CD4-positive, alpha-beta T cell treated with Interleukin-6 for 4 hours (primary cell): ENCODE results near the gene GABPA.
"Not testable (repeated sequence)": the region's sequence is repeated elsewhere in the genome, so short reads cannot be mapped to it uniquely, and the experiment has no call there.

ENCODE experiments used
- DNase-seq: peaks from one replicate; pipeline ENCODE4 v3.0.0-alpha.2; 2020; ENCODE audit warnings: mixed read lengths

GABPA gene

GRCh38 chr21:25734904-25735645 is at the start of gene GABPA, which contains the start of gene ATP5PF:
TSS of gene GABPA (plus strand) at chr21:25734972. CDS start at chr21:25741599, 6,627 bp downstream.
TSS of gene ATP5PF (minus strand) at chr21:25734904. CDS start at chr21:25729794, 5,110 bp downstream.
- peak; percentile 97 for DNase-seq

- no peak for DNase-seq
Measured at GRCh38 chr21:25687787-25688186, 47.0 kb upstream of the GABPA start.

- no peak for DNase-seq
Measured at GRCh38 chr21:25688275-25689155, 46.3 kb upstream of the GABPA start.

GRCh38 chr21:25689226-25689625 is 45.5 kb upstream of the GABPA start:
- DNase-seq, result no peak

DNA sequence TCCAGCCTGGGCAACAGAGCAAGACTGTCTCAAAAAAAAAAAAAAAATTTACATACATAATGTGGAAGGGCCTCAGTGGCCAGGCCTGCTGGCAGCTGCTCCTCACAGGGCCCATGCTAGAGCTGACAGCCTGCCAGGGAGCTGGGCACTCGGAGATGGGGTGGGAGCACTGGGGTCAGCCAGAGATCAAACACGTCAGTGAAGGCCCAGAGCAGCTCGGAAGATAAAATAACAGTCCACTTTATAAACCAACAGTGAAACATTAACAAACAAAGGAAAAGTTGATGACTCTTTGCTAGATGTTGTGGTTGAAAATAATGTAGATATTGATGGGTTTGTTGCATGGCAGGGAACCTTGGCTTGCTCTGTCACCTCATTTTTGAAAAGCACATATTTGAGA is 42.8 kb upstream of the GABPA start:
- DNase-seq, result no peak

DNA sequence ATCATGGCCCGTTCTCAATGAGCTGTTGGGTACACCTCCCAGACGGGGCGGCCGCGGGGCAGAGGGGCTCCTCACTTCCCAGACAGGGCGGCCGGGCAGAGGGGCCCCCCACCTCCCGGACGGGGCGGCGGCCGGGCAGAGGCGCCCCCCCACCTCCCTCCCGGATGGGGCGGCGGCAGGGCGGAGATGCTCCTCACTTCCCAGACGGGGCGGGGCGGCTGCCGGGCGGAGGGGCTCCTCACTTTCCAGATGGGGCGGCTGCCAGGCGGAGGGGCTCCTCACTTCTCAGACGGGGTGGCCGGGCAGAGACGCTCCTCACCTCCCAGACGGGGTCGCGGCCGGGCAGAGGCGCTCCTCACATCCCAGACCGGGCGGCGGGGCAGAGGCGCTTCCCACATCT is 39.3 kb upstream of the GABPA start:
- DNase-seq, result not testable (repeated sequence)

- no peak for DNase-seq
Measured at GRCh38 chr21:25700741-25701140, 34.0 kb upstream of the GABPA start.

DNA sequence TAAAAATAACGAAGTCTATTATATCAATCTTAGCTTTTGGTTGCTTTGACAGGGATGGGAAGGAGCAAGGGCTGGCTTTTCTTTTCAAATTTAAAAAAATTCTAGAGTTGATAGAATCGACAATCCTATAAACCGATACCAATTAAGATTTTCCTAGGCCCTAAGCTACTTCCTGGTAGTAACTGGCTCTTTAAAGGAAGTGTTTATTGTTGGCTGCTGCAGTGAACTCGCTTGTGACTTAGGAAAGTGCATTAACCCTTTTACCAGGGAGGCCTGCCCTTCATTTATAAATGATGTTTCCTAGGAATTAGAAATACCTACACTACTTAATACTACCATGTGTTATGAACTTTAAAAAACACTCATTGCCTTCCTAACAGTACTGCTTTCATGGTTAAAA is 33.2 kb upstream of the GABPA start:
- DNase-seq, result no peak

DNA sequence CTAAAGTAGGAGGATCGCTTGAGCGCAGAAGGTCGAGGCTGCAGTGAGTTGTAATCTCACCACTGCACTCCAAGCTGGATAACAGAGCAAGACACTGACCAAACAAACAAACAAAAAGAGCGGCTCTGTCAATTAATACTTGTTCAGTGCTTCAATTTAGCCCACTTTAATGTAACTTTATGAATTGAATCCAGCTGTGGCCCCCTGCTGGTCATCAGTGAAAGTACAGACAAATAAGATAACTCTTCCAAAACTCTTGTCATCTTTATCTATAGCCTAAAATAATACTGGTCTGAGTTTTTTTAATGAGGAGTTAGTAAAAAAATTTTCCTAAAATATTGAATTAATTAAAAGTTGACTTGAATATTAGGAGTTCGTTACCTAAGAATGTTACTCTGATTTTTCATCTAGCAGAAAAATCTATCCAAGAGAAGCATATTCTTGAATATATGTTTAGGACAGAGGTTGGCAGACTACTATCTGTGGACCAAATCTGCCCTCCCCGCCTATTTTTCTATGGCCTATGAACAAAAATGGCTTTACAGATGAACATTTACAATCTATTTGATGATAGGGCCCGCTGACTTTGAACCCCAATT is 26.2 kb upstream of the GABPA start:
- peak; percentile 64 for DNase-seq

- DNase-seq, result no peak
Measured at GRCh38 chr21:25709684-25710265, 25.0 kb upstream of the GABPA start.

DNA sequence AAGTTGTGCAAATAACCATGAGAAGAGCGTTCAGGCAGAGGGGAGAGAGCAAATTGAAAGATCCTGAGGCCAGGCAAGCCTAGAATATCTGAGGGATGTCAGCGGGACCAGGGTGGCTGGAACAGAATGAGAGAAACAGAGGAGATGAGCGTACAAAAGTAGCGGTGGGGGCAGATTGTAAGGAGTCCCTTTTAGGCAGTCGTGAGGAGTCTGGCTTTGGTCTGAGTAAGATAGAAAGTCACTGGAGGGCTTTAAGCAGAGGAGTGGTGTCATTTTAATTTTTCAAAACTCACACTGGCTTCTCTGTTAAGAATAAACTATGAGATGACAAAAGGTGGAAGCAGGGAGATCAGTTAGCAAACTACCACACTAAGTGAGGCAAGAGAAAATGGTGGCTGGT is 24.2 kb upstream of the GABPA start:
- no peak for DNase-seq

DNA sequence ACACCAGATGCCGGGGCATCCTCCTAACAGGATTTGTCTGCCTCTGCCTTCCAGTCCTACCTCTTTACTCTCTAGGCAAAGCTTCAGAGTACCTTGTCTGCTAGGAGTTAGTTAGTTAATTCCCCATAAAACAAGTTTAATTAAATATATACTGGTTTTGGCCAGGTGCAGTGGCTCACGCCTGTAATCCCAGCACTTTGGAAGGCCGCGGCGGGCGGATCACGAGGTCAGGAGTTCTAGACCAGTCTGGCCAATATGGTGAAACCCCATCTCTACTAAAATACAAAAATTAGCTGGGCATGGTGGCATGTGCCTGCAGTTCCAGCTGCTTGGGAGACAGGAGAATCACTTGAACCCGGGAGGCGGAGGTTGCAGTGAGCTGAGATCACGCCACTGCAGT is 20.7 kb upstream of the GABPA start:
- not testable (repeated sequence) for DNase-seq

- DNase-seq, result no peak
Measured at GRCh38 chr21:25717491-25718147, 17.2 kb upstream of the GABPA start.

DNA sequence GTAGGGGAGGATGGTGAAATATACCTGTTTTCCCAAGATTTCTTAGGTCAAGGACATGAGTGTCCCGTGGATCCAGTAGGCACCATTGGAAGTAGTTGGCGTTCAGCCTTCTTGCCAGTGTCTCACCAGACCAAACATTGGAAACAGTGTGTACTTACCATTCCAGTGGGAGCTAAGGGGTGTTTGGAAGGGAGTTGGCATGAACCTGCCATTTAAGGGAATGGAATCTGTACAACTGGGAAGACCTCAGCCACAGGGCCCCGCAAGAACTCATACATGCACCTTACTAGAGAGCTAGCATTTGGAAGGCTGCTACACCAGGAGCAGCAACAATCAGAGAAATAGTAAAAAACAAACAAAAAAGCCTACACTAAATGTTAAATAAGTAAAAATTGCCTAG is 12.8 kb upstream of the GABPA start:
- no peak for DNase-seq

- DNase-seq, result no peak
Measured at GRCh38 chr21:25722631-25723030, 12.1 kb upstream of the GABPA start.

DNA sequence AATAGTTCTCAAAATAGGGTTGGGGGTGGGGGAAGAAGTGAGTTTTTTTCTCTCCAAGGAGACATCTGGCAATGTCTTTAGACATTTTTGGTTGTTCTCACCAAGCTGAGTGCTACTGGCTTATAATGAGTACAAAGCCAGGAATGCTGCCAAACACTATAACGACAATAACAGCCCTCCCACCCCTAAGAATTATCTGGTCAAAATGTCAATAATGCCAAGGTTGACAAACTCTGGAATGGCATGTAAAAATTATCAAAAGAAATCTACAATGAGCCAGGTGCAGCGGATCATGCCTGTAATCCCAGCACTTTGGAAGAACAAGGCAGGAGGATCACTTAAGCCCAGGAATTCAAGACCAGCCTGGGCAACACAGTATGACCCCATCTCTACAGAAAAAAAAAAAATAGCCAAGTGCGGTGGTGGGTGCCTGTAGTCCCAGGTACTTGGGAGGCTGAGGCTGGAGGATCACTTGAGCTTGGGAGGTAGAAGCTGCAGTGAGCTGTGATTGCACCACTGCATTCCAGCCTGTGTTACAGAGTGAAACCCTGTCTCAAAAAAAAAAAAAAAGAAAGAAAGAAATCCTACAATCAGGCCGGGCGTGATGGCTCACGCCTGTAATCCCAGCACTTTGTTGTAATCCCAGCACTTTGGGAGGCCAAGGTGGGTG is 2.5 kb upstream of the GABPA start:
- DNase-seq, result no peak

GRCh38 chr21:25733859-25734653 is 716 bp upstream of the GABPA start:
- DNase-seq, result no peak

- no peak for DNase-seq
Measured at GRCh38 chr21:25734654-25734903, 193 bp upstream of the GABPA start.

DNA sequence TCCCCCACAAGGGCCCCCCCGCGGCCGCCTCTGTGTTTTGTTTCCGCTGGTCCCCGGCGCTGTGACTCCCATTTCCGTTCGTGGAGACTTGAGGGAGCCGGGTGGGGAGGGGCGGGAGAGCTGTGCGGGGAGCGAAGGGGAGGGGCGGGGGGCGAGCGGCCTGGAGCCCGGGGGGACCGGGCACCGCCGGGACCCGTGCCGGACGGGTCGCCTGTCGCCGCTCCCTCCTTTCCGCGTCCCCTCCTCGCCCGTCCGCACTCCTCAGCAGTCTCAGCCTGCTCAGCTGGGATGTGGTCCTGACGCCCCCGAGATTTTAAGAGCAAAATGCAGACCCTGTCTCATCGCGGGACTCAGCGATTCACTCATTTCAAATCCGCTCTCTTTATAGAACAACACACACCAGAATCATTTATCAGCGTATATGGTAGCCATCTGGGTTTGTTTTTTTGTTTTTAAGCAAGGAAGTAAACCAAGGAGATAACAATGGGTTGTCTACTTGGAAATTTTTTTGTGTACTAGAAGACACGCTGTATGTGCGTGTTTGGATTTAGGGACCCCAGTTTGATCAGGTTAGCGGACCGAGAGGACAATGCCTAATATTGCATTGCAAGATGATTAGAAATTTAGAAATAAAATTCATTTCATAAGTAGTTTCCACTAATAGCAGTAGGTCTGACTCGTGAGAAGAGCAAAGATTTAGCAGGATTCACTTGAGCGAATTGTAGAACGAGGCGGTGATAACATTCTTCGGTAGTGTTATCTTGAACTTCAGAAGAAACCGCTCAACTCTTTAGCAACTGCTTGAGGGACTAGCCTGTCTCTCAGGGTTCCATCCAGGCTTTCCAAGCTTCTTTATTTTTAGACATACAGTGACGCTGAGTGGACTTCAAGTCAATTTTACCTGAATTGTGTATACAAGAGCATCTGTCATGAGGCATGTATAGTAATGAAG is 1.1 kb downstream of the GABPA start:
- peak; percentile 82 for DNase-seq

DNA sequence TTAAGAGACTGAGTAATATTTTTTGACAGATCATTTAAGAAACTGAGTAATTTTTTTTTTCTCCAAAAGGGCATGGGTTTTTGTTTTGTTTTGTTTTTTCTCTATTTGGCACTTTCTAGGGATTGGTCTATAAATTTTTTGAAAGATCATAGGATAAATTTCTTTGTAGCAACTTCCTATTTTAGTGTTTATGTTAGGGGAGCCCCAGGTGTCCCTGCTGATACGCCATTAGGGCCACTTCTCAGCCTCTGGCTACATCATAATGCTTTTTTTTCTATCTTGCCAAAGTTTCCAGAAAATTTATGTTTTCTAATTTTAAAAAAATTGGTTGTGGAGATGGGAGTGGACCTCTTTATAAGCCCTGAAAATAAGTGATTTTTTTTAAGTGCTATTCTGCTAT is 2.6 kb downstream of the GABPA start:
- DNase-seq, result no peak
